ENCODE data around the gene TRABD.

GRCh38 chr22:50148166-50148500, 37.6 kb upstream of the TRABD start:
- no peak for TF ChIP-seq CTCF (IDR thresholded peaks at IDR 0.05)
- TF ChIP-seq POLR2AphosphoS5 (IDR thresholded peaks at IDR 0.05), result no peak
- TF ChIP-seq EP300 (IDR thresholded peaks at IDR 0.05), result no peak

Data from esophagus muscularis mucosa (tissue), 4 donors.